Measurements from ENCODE around the gene SLC16A3.
"Not testable (repeated sequence)": the region's sequence is repeated elsewhere in the genome, so short reads cannot be mapped to it uniquely, and the experiment has no call there.

DNA sequence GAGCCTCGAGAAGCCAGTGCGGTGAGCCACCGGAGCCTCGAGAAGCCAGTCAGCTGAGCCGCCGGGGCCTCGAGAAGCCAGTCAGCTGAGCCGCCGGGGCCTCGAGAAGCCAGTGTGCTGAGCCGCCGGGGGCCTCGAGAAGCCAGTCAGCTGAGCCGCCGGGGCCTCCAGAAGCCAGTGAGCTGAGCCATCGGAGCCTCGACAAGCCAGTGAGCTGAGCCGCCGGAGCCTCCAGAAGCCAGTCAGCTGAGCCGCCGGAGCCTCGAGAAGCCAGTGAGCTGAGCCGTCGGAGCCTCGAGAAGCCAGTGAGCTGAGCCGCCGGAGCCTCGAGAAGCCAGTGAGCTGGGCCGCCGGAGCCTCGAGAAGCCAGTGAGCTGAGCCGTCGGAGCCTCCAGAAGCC, 25.9 kb downstream of the SLC16A3 start:
- TF ChIP-seq CTCF (tag by site-specific recombination; IDR thresholded peaks at IDR 0.05); ZFHX2 (tag by site-specific recombination; conservative IDR thresholded peaks at IDR 0.05); KLF1 (tag by site-specific recombination; IDR thresholded peaks at IDR 0.05); ZNF549 (tag by site-specific recombination; IDR thresholded peaks at IDR 0.05); GFI1B (tag by site-specific recombination; IDR thresholded peaks at IDR 0.05): not testable (repeated sequence)
- TF ChIP-seq, protein P1, sequence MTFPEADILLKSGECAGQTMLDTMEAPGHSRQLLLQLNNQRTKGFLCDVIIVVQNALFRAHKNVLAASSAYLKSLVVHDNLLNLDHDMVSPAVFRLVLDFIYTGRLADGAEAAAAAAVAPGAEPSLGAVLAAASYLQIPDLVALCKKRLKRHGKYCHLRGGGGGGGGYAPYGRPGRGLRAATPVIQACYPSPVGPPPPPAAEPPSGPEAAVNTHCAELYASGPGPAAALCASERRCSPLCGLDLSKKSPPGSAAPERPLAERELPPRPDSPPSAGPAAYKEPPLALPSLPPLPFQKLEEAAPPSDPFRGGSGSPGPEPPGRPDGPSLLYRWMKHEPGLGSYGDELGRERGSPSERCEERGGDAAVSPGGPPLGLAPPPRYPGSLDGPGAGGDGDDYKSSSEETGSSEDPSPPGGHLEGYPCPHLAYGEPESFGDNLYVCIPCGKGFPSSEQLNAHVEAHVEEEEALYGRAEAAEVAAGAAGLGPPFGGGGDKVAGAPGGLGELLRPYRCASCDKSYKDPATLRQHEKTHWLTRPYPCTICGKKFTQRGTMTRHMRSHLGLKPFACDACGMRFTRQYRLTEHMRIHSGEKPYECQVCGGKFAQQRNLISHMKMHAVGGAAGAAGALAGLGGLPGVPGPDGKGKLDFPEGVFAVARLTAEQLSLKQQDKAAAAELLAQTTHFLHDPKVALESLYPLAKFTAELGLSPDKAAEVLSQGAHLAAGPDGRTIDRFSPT (tag by site-specific recombination; IDR thresholded peaks at IDR 0.05), result not testable (repeated sequence)

Data from HEK293 (cell line).